Neural progenitor cell (in vitro differentiated cells): ENCODE results near the gene CTNNA1. TPM values are rescaled to one million over a fixed set of nuclear protein-coding genes. Genes with fewer than 3 reads are reported as not detected.
"Not testable (repeated sequence)": the region's sequence is repeated elsewhere in the genome, so short reads cannot be mapped to it uniquely, and the experiment has no call there.

Experiments
- DNase-seq: peaks from one replicate; pipeline ENCODE4 v3.0.0-alpha.2; 2016; ENCODE audit warnings: low spot score
- H2AFZ ChIP-seq: fragments of 200-600 bp; sonication (generic); replicated peaks from 2 replicates; pipeline ENCODE4 v1.6.1; 2016; ENCODE audit warnings: antibody characterized with exemption
- H3F3A ChIP-seq: fragments of 200-600 bp; sonication (generic); 2 replicates; pipeline ENCODE4 v1.6.1; 2016; ENCODE audit warnings: antibody characterized with exemption, low read depth
- H3K27ac ChIP-seq: fragments of 200-600 bp; sonication (generic); 2 replicates; pipeline ENCODE4 v1.5.1; 2016; ENCODE audit warnings: mild to moderate bottlenecking
- H3K27me3 ChIP-seq: fragments of 200-600 bp; sonication (generic); 2 replicates; pipeline ENCODE4 v1.6.1; 2016; ENCODE audit warnings: mild to moderate bottlenecking, moderate library complexity
- H3K36me3 ChIP-seq: fragments of 200-600 bp; sonication (generic); 2 replicates; pipeline ENCODE4 v1.5.1; 2016
- H3K4me1 ChIP-seq: fragments of 200-600 bp; sonication (generic); 2 replicates; pipeline ENCODE4 v1.6.1; 2016; ENCODE audit warnings: mixed run types
- H3K4me2 ChIP-seq: fragments of 200-600 bp; sonication (generic); 2 replicates; pipeline ENCODE4 v1.6.1; 2016
- H3K4me3 ChIP-seq: fragments of 200-600 bp; sonication (generic); 2 replicates; pipeline ENCODE4 v1.5.1; 2016
- H3K79me2 ChIP-seq: fragments of 200-600 bp; sonication (generic); 2 replicates; pipeline ENCODE4 v1.6.1; 2016; ENCODE audit warnings: low read depth
- H3K9ac ChIP-seq: fragments of 200-600 bp; sonication (generic); 2 replicates; pipeline ENCODE4 v1.6.1; 2016
- H3K9me3 ChIP-seq: fragments of 200-600 bp; sonication (generic); 2 replicates; pipeline ENCODE4 v1.5.1; 2016; ENCODE audit warnings: low read depth
- H4K20me1 ChIP-seq: fragments of 200-600 bp; sonication (generic); 2 replicates; pipeline ENCODE4 v1.6.1; 2016; ENCODE audit warnings: low read depth
- H3K27ac Mint-ChIP-seq: 3 replicates; pipeline ENCODE4 v1.8.0; 2021; ENCODE audit warnings: mixed read lengths
- H3K27me3 Mint-ChIP-seq: 2 replicates; pipeline ENCODE4 v1.8.0; 2022; ENCODE audit warnings: low read depth, mild to moderate bottlenecking, inconsistent platforms, moderate library complexity, mixed read lengths; ENCODE audit not compliant: insufficient read depth
- H3K36me3 Mint-ChIP-seq: 3 replicates; pipeline ENCODE4 v1.8.0; 2021; ENCODE audit warnings: mixed read lengths
- H3K4me1 Mint-ChIP-seq: 3 replicates; pipeline ENCODE4 v1.8.0; 2021; ENCODE audit warnings: mixed read lengths
- H3K4me3 Mint-ChIP-seq: 3 replicates; pipeline ENCODE4 v1.8.0; 2021; ENCODE audit warnings: mild to moderate bottlenecking, moderate library complexity, mixed read lengths
- H3K9me3 Mint-ChIP-seq: 3 replicates; pipeline ENCODE4 v1.8.0; 2020; ENCODE audit warnings: mixed read lengths
- EZH2 ChIP-seq: fragments of 200-600 bp; sonication (generic); IDR thresholded peaks from 2 replicates; pipeline ENCODE4 v1.6.1; 2017; ENCODE audit warnings: antibody characterized with exemption, mild to moderate bottlenecking, moderate library complexity
- EZH2phosphoT487 ChIP-seq: fragments of 200-600 bp; sonication (generic); IDR thresholded peaks from 2 replicates; pipeline ENCODE4 v1.6.1; 2017; ENCODE audit warnings: antibody characterized with exemption
- total RNA-seq: library from RNA; depleted of rRNA; stranded (reverse); fragments of >200 nt; gene quantifications from 2 replicates; pipeline ENCODE4 v1.2.3, GENCODE V29; 2015; ENCODE audit warnings: low replicate concordance
- TF ChIP-seq, protein P1 (sequence below): fragments of 200-600 bp; sonication (generic); IDR thresholded peaks from 2 replicates; pipeline ENCODE4 v1.5.1; 2017; ENCODE audit warnings: antibody characterized with exemption, mild to moderate bottlenecking

Gene CTNNA1, protein sequence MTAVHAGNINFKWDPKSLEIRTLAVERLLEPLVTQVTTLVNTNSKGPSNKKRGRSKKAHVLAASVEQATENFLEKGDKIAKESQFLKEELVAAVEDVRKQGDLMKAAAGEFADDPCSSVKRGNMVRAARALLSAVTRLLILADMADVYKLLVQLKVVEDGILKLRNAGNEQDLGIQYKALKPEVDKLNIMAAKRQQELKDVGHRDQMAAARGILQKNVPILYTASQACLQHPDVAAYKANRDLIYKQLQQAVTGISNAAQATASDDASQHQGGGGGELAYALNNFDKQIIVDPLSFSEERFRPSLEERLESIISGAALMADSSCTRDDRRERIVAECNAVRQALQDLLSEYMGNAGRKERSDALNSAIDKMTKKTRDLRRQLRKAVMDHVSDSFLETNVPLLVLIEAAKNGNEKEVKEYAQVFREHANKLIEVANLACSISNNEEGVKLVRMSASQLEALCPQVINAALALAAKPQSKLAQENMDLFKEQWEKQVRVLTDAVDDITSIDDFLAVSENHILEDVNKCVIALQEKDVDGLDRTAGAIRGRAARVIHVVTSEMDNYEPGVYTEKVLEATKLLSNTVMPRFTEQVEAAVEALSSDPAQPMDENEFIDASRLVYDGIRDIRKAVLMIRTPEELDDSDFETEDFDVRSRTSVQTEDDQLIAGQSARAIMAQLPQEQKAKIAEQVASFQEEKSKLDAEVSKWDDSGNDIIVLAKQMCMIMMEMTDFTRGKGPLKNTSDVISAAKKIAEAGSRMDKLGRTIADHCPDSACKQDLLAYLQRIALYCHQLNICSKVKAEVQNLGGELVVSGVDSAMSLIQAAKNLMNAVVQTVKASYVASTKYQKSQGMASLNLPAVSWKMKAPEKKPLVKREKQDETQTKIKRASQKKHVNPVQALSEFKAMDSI
- 267 and 305 TPM in 2 replicates for total RNA-seq

DNA sequence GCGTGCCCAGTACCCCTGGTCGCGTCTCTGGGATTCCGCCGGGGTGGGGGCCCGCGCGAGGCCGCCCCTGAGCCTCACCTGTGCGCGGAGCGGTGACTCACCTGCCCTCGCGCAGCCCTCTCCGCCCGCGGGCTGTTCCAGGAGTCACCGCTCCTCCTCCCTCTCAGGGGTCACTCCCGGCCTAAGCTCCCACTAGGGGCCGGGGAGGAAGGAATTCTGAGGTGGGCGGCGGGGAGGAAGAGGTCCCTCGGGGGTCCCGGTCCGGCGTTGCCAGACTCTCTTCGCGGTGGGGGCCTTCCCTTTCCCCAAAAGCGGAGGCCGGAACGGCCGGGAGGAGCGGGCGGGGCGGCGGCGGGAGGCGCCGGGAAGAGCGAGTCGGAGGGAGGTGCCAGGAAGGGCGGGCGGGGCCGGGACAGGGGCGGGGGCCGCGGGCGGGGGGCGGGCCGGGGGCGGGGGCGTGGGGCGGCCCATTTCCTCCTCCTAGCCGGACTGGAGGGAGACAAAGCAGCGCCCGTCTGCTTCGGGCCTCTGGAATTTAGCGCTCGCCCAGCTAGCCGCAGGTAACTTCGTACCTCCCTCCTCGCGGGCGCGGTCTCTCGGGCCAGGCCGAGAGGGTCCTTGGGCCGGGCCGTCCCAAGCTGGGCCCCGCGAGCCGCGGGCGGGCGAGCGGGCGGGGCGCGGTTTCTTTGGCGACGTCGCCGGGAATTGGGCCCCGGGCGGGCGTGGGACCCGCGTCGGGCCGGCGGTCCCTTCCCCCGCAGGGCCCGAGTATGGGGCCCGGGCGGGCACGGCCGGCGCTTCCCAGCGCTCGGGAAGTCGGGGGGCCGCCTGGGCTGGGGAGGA lies at the start of gene CTNNA1:
Gene CTNNA1, plus strand, starts transcription at position 475 of the 843 bp plus-strand sequence. CDS start 28,500 bp downstream, outside the sequence.
- peaks cover 5% of the 10 kb centered on the region for H3K4me1 ChIP-seq
- peak; percentile 92 for DNase-seq

GRCh38 chr5:138703777-138704176 lies 49.4 kb upstream of the CTNNA1 start:
- H3K4me1 ChIP-seq: peaks cover 16% of the 10 kb centered on the region
- not testable (repeated sequence) for H3K27ac ChIP-seq, H3K9ac ChIP-seq, H3K27ac Mint-ChIP-seq, H3K36me3 ChIP-seq, H3K9me3 ChIP-seq, H3K9me3 Mint-ChIP-seq, H2AFZ ChIP-seq, H3K79me2 ChIP-seq, H3K4me3 Mint-ChIP-seq, H4K20me1 ChIP-seq, H3K4me2 ChIP-seq, H3K27me3 Mint-ChIP-seq, DNase-seq, H3K36me3 Mint-ChIP-seq, H3K27me3 ChIP-seq, H3K4me3 ChIP-seq
- H3K4me1 Mint-ChIP-seq: peaks cover 24% of the 10 kb centered on the region
- peaks cover 18% of the 10 kb centered on the region for H3F3A ChIP-seq

More for the DNA sequence above, at the start of gene CTNNA1:
- peaks cover 25% of the 10 kb centered on the region for H3F3A ChIP-seq
- Mint-ChIP-seq H3K9me3 (peaks cover 16% of the 10 kb centered on the region), H3K36me3 (peaks cover 24% of the 10 kb centered on the region), H3K27ac (peak within 1 kb of the TSS; percentile 87), H3K27me3 (peaks cover 13% of the 10 kb centered on the region), H3K4me1 (peaks cover 30% of the 10 kb centered on the region), H3K4me3 (peak within 1 kb of the TSS; percentile 91)
- peak within 1 kb of the TSS; percentile 85 for H3K9ac ChIP-seq
- H3K79me2 ChIP-seq: peaks cover 48% of the 10 kb centered on the region
- H3K27me3 ChIP-seq: no peaks in the 10 kb centered on the region
- peaks cover 15% of the 10 kb centered on the region for H4K20me1 ChIP-seq
- peak; percentile 23 for TF ChIP-seq EZH2phosphoT487
- TF ChIP-seq, protein P1, sequence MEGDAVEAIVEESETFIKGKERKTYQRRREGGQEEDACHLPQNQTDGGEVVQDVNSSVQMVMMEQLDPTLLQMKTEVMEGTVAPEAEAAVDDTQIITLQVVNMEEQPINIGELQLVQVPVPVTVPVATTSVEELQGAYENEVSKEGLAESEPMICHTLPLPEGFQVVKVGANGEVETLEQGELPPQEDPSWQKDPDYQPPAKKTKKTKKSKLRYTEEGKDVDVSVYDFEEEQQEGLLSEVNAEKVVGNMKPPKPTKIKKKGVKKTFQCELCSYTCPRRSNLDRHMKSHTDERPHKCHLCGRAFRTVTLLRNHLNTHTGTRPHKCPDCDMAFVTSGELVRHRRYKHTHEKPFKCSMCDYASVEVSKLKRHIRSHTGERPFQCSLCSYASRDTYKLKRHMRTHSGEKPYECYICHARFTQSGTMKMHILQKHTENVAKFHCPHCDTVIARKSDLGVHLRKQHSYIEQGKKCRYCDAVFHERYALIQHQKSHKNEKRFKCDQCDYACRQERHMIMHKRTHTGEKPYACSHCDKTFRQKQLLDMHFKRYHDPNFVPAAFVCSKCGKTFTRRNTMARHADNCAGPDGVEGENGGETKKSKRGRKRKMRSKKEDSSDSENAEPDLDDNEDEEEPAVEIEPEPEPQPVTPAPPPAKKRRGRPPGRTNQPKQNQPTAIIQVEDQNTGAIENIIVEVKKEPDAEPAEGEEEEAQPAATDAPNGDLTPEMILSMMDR: peak; percentile 27
- peak; percentile 46 for TF ChIP-seq EZH2
- no peaks in the 10 kb centered on the region for H3K9me3 ChIP-seq
- peaks cover 9% of the 10 kb centered on the region for H3K36me3 ChIP-seq
- peak within 1 kb of the TSS; percentile 96 for H3K27ac ChIP-seq
- H2AFZ ChIP-seq: peak within 1 kb of the TSS; percentile 100
- peak within 1 kb of the TSS; percentile 81 for H3K4me2 ChIP-seq
- peak within 1 kb of the TSS; percentile 72 for H3K4me3 ChIP-seq

- H3F3A ChIP-seq: peaks cover 28% of the 10 kb centered on the region
- H3K27ac Mint-ChIP-seq: peak overlapping the region; percentile 36
- H3K27ac ChIP-seq: no peak overlapping the region
- no peaks in the 10 kb centered on the region for H3K9me3 Mint-ChIP-seq
- no peaks in the 10 kb centered on the region for H3K9me3 ChIP-seq
- peaks cover 4% of the 10 kb centered on the region for H3K27me3 Mint-ChIP-seq
- no peaks in the 10 kb centered on the region for H3K36me3 Mint-ChIP-seq
- H3K27me3 ChIP-seq: no peaks in the 10 kb centered on the region
- H3K4me3 ChIP-seq: no peak overlapping the region
- no peak overlapping the region for H3K4me3 Mint-ChIP-seq
- no peak overlapping the region for H3K9ac ChIP-seq
- H4K20me1 ChIP-seq: no peaks in the 10 kb centered on the region
- DNase-seq: no peak
- H3K4me1 ChIP-seq: peaks cover 27% of the 10 kb centered on the region
- no peaks in the 10 kb centered on the region for H3K79me2 ChIP-seq
- no peak overlapping the region for H3K4me2 ChIP-seq
- no peaks in the 10 kb centered on the region for H3K36me3 ChIP-seq
- no peak overlapping the region for H2AFZ ChIP-seq
- TF ChIP-seq, protein P1: no peak
- no peak for TF ChIP-seq EZH2phosphoT487
- TF ChIP-seq EZH2: no peak
- peaks cover 35% of the 10 kb centered on the region for H3K4me1 Mint-ChIP-seq
Observed at GRCh38 chr5:138705007-138705406, 48.2 kb upstream of the CTNNA1 start.
